HUDEP-2 (cell line): ENCODE measurements around the gene KIF3B.

Experiments used
- DNase-seq, 76 experiments: peaks; one replicate each; lab custom pipeline; 2025; ENCODE audit not compliant: unreplicated experiment in 76 of 76; lab: John Stamatoyannopoulos, UW

KIF3B gene

DNA sequence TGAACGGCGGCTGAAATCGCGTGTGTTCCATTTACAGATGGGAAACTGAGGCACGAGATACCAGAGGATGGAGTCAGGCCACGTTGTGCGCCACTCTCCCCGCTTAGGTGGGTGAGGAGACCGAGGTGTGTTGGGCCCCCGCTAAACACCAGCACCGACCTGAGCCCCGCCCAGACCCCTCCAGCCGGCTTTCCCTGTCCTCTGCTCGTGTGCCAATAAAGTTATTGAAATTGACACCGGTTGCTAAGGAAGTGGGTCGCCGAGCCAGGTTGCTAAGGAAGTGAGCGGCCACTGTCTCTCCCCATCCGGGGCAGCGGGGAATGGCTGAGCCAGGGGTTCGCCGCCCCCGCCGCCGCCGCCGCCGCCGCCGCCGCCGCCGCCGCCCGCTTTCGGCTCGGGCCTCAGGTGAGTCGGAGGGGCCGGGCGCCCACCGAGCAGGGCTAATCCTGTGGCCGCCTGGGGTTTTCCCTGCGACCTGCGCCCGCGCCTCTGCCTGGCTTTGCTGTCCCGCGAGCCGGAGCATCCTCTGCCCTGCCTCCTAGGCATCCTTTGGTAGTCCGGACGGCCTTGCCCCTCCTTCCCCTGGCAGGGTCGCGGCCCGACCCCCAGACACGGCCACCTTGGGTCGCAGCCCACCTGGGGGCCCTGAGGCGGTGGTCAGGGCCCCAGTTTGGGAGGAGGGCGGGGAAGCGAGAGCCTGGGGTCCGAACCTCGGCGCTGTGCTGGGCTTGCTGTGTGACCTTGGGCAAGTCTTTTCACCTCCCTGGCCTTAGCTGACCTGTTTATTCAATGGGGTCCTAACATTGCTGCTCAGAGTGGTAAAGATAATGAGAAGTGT, at the start of gene KIF3B:
TSS of gene KIF3B (plus strand) at position 291 of the 838 bp plus-strand sequence. CDS start 32,127 bp downstream, outside the sequence.
- peak in 72 of 76 experiments; percentile 10 to 87 (median 69) for DNase-seq

DNA sequence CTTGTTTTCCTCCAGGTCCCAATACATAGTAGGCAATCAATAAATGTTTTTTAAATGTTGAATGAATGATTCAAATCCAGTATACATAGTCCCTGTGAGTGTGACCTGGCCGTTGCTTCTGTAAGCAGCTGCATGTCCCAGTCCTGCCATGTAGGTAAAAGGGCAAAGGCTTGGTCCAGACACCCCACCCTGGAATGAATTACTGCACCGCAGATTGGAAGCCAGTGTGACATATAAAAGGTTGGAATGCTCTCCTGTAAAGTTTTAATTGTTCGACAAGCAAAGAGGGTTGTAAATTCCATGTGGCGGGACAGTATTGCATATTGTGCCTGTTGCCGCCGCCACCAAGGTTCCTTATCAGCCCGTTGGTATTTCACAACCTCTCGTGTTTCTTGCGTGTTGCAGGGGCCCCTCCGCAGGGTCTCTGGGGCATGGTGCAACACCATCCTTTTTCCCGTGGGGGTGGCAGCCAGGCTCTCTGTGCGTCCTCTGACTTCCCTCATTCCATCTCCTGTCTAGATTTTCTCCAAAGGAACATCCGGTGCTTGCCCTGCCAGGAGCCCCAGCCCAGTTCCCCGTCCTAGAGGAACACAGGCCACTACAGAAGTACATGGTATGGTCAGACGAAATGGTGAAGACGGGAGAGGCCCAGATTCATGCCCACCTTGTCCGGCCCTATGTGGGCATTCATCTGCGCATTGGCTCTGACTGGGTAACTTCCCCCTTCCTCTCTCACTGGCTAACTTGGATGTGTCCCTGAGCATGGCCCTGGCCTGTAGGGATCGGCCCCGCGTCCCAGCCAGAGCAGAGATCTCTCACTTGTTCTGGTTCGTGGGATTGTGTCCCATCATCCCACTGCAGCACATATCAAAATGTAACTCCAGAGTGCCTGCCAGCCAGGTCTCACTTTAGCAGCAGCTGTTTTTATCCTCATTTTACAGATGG, 49.4 kb upstream of the KIF3B start:
- no peak for DNase-seq

DNA sequence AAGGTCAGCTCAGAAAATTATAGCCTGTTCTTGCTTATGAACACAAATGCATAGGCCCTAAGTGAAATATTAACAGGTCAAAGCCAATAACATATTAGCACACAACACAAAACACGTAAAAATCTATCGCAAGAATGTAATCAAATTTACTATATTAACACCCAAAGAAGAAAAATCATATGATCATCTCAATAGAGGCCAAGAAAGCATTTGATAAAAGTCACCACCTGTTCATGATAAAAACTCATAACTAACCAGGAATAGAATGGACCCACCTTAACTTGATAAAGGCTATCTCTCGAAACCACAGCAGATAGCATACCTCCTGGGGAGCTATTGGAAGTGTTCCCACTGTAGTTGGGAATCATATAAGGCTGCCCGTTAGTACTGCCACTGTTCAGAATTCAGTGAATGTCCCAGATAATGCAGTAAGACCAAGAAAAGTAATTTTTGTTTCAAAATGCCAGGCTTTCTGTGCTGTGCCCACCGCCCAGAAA, 48.2 kb upstream of the KIF3B start:
- peak in 3 of 76 experiments; percentile 10 to 31 (median 15) for DNase-seq

DNA sequence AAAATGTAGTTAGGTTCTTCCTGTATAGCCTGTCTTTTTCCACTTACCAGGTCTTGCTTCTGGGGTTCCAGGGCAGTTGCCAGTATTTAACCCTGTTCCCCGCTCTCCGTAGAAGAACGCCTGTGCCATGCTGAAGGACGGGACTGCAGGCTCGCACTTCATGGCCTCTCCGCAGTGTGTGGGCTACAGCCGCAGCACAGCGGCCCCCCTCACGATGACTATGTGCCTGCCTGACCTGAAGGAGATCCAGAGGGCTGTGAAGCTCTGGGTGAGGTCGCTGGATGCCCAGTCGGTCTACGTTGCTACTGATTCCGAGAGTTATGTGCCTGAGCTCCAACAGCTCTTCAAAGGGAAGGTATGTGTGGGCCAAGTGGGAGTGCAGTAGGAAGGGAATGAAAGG, 46.7 kb upstream of the KIF3B start:
- DNase-seq, result no peak

DNA sequence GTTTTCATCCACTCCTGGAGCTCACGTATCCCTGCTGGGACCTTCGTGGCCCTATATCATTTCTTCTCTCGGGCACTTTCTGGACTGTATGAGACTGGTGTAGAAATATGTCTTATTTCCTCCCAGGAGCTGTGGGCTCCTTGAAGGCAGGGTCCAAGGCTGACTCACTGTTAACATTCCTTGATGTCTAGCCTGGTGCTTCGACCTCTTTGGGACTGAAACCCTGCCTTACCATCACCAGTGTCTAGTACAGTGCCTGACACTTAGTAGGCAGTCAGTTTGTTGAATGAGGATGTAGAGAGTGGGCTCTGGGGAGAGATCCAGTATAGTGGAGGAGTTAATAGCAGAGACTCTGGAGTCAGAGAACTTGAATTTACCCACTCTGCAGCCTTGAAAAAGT, 46.2 kb upstream of the KIF3B start:
- DNase-seq, result no peak

DNA sequence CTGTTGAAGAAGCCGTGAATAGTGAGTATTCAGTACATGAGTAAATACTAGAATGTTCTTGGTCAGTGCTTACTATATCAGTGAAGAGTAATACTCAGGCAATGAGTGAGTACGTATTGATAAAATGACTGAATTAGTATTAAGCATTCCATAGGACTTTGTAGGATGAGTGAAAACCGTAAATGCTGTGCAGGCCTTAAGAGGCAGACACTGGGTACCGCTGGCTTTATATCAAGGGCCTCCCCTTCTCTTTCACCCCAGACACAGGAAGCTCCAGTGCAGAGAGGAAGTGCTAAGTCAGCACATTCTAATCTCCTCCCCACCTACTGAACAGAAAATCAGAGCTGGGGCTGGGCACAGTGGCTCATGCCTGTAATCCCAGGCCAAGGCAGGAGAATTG, 45.6 kb upstream of the KIF3B start:
- no peak for DNase-seq

DNA sequence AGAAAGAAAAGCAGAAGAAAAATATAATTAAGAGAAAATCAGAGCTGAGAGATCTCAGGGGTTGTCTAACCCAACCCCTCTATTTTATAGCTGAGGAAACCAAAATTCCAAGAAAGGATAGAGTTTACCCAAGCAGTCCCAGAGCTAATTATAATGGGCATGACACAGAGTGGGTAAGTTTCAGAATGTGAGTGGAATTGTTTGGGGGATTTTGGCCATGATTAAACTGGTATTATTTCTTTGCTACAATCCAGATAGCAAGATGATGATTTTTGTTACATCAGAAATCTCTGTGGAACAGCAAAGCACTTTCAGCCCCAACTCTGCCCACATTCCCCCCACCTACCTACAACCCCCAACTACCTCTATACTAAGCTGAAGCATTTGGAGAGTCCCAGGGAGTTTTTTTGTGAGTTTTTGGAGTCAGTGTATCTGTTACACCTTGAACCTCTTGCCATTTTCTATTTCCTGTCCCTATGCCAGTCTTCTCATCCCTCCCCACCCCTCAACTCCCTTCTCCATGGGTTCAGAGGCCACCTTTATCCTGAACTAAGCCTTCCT, 45.0 kb upstream of the KIF3B start:
- DNase-seq, result no peak

DNA sequence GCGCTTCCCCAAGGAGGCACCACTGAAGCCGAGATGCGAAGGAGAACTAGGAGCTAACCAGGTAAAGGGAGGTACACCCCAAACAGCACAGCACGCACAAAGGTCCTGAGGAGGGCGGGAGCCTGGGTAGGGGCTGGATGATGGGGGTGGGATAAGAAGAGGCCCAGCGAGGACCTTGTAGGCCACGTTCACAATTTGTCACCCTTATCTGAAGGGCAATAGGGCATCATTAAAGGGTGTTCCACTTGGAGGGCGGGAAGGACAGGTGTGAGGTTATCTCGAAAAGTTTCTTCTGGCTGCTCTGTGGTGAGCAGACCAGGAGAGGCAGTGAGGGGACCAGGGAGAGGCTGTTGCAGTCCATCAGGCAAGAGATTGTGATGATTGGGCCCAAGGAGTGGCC, 44.2 kb upstream of the KIF3B start:
- no peak for DNase-seq

DNA sequence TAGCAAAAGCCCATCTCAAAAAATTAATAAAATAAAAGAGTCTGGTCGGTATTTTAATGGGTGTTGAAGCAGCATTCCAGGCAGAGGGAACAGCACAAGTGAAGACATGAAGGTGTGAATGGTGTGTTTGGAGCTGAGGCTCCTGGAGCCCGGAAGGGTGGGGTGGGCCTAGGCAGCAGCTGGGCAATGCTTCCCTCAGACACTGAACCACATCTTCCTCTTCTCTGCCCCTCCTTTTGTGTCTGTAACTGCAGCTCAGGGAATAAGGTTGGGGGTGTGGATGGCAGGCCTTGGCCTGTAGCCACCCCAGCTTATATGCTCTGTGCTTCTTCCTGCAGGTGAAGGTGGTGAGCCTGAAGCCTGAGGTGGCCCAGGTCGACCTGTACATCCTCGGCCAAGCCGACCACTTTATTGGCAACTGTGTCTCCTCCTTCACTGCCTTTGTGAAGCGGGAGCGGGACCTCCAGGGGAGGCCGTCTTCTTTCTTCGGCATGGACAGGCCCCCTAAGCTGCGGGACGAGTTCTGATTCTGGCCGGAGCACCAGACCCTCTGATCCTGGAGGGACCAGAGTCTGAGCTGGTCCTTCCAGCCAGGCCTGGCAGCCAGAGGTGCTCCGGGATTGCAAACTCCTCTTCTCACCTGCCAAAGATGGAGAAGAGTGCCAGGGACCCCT, 43.2 kb upstream of the KIF3B start:
- no peak for DNase-seq

DNA sequence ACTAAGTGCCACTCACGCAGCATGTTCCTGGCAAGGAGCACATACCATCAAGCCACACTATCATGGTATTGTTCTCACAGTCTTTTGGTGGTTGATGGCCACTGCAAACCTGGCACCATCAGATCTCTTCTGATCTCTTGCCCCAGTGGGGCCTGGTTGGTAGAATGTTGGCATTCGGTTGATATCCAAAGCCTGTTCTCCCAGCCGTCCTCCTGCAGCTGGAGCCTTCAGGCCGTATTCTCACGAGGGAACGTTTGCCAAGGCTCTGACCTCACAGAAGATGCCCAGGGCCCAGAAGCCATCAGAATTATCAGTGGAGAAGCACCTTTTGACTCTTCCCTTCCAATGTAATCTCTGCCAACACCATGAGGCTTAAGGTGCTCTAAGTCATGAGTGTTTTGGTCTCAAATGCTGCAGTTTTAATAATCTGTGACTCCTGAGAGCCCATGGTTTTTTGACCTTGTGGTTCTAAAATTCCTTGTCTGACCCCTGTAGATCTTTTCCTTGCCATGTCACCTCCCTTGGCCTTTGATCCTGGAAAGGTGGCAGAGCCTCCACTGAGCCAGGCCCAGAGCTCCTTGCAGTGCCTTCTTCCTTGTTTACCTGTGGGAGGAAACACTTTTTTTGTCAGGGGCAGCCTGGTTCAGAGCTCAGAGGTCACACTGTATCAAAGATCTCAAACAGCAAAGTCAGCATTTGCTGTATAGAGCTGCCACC, 42.0 kb upstream of the KIF3B start:
- no peak for DNase-seq

DNA sequence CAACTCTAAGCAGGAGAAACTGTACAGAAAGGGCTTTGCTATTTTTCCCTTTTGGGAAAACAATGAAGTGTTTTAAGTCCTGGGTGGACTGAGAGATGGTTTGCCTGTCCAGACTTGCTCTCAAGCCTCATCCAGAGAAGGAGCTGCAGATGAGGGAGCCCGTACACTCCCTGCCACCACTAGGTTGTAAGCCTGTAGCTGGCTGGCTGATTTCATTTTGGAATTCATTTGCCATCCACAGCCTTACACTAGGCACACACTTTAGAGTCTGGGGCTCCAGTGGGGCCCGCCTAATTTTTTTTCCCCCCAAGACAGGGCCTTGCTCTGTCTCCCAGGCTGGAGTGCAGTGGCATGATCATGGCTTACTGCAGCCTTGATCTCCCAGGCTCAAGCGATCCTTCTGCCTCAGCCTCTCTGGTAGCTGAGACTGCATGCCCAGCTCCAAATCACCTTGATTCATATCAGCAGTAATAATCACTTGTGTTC, 41.4 kb upstream of the KIF3B start:
- no peak for DNase-seq

DNA sequence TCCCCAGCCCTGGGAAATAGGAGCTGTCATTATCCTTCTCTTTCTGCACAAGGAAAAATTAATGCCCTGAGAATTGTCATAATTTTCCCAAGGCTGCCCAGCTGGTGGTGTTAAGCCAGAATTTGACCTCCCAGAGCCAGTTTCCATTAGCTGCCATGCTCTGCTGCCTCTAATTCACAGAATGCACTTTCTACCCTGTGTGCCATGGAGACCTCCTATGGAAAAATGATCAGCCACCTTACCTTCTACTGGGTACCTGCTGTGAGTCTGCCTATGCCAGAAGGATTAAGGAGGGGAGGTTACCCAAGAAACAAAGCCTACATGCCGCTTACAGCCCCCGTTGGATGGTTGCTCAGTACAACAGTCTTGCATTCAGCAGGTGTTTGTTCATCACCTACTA, 40.6 kb upstream of the KIF3B start:
- no peak for DNase-seq

DNA sequence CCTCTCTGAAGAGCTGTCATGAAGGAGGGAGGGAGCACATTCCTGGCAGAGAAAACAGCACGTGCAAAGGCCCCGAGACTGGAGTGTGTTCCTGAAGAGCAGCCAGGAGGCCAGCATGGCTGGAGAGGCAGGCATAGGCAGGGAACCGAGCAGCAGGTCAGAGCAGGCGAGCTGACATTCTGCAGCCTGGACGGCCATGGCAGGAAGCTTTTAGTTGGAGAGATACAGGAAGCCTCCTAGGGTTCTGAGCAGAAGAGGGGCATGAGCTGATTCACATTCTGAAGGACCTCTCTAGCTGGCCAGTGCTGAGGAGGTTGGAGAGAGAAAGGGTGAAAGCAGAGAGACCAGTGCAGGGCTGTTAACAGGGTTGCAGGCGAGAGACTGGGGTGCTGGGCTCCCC, 40.0 kb upstream of the KIF3B start:
- peak in 1 of 76 experiments; percentile 1 for DNase-seq

DNA sequence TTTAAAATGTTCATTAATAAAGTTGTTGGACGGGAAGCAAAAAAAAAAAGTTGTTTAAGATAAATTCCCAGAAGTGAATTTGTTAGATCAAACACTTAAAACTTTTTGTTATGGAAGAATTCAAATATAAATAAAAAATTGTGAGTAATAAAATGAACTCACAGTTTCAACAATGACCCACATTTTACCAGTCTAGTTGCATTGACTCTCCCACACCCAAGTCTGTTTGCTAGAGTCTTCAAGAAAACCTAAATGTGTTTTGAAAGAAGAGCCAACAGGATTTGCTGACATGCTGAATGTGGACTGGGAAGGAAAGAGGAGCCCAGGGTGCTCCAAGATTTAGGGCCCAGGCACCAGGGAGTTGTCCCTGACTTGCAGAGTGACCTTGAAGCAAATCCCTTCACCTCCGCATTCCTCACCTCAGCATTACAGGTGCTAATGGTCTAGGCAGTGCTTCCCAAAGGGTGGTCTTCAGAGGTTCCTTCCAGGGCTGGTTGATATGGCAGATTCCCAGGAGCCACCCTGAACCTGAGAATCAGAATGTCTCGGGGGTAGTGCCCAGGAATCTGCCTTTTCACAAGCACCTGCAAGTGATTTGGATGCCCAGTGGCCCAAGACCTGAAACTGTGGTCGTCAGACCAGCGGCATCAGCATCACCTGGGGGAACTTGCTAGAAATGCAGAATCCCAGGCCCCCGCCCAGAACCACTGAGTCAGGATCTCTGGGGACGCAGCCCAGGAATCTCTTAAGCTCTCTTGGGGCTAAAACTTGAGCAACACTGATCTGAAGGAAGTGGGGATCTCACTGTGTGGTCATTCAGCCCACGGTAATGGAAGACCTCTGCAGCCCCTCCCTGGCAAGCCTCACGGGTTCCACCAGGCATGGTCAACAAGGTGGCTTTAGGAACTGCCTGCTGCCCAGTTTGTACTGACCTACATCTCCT, 38.7 kb upstream of the KIF3B start:
- no peak for DNase-seq

DNA sequence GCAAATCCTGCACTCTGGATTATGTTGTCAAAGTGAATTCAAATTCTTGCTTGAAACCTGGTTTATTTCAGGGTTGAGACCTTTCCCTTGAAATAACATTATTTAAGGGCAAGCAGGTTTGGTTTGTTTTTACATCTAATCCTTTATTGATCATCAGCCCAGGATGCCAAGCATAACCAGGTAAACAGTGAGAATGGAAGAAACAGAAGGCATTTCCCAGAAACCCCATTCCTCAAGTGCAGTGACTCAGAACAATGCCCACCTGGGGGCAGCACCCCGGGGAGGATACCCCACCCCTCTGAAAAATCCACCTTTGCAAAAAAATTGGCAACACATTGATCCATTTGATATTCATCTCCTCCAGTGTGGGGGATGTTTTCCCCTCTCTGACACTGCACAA, 37.2 kb upstream of the KIF3B start:
- DNase-seq, result no peak

DNA sequence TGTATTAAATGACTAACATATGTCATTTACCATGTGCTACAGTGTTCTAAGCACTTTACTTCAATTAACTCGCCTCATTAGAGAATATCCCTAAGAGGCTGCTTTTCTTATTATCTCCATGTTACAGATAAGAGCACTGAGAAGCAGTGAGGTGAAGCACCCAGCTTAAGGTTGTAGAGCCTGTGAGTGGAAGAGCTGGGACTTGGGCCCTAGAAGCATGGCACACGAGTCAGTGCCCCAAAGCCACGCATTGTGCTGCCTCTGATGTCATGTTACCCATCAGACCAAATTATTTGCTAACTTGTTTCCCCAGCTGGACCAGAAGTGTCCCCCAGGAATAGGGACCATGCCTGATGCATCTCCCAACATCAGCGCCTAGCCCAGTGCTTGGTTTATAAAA, 35.6 kb upstream of the KIF3B start:
- no peak for DNase-seq

DNA sequence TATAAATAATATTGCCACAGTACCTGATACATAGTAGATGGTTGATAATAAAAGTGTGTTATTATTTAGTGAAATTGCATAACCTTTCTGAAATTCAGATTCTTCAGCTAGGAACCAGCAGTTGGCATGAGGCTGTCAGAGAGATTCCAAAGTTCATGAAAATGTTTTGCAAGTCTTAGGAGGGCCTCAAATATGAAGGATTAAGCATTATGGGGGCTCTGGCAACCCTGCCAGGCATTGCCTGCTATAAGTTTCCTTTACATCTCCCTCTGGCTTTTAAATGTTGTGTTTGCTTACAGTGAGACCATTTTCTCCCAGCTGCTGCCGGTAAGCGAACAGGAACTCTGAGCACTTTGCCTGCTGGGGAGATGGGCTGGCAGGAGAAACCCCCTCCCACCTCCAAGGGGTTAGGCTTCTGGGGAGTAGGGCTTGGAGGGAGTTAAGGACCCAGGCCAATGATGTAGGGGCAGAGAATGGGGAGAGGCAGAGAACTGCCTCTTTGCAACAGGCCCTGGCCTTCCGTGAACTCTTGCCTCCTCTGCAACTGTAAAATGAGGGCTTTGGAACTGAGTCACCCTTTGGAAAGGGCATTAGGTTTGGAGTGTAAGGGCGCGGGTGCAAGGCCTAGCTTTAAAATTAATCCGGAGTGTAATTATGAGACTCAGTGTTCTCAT, 33.2 kb upstream of the KIF3B start:
- DNase-seq, result no peak

DNA sequence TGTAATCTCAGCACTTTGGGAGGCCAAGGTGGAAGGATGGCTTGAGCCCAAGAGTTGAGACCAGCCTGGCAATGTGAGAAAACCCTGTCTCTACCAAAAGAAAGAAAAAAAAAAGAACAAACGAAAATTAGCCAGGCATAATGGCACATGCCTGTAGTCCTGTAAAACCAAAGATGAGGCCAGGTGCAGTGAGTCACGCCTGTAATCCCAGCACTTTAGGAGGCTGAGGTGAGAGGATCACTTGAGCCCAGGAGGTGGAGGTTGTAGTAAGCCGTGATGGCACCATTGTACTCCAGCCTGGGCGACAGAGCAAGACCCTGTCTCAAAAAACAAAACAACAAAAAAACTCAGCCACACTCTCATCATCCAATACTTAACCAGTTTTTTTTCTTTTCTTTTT, 32.5 kb upstream of the KIF3B start:
- DNase-seq, result no peak
